NCI-H187 (cell line): ENCODE data around the gene TP53I3.
"Not testable (repeated sequence)": the region's sequence is repeated elsewhere in the genome, so short reads cannot be mapped to it uniquely, and the experiment has no call there.

Experiments
- DNase-seq, 2 experiments: peaks; one replicate each; lab custom pipeline; 2025; lab: John Stamatoyannopoulos, UW

Gene TP53I3

DNA sequence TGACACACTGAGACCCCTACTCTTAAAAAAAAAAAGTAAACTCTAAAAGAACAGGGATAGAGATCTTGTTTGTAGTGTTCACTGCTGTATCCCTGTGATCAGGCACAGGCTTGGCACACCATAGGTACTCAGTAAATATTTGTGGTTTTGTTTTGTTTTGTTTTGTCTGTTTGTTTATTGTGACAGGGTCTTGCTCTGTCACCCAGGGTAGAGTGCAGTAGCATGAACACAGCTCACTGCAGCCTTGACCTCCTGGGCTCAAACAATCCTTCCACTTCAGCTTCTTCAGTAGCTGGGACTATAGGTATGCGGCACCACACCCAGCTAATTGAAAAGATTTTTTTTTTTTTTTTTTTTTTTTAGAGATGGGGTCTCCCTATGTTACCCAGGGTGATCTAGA is 31.7 kb downstream of the TP53I3 start:
- DNase-seq, result no peak

DNA sequence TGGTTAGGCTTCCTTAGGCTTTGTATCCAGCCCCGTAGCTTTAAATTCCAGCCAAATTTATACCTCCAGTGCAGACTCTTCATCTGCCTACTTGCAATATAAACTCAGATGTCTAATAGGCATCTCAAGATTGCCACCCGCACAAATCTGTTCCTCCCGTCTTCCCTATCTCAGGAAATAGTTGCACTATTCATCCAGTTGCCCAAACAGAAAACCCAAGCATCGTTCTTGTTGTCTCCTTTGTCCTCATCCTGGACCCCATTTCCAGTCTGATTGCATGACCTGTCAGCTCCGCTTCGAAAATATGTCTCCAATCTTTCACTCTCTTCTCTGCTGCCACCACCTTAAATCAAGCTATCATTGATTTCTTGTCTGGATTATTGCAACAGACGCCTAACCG is 32.8 kb downstream of the TP53I3 start:
- no peak for DNase-seq

DNA sequence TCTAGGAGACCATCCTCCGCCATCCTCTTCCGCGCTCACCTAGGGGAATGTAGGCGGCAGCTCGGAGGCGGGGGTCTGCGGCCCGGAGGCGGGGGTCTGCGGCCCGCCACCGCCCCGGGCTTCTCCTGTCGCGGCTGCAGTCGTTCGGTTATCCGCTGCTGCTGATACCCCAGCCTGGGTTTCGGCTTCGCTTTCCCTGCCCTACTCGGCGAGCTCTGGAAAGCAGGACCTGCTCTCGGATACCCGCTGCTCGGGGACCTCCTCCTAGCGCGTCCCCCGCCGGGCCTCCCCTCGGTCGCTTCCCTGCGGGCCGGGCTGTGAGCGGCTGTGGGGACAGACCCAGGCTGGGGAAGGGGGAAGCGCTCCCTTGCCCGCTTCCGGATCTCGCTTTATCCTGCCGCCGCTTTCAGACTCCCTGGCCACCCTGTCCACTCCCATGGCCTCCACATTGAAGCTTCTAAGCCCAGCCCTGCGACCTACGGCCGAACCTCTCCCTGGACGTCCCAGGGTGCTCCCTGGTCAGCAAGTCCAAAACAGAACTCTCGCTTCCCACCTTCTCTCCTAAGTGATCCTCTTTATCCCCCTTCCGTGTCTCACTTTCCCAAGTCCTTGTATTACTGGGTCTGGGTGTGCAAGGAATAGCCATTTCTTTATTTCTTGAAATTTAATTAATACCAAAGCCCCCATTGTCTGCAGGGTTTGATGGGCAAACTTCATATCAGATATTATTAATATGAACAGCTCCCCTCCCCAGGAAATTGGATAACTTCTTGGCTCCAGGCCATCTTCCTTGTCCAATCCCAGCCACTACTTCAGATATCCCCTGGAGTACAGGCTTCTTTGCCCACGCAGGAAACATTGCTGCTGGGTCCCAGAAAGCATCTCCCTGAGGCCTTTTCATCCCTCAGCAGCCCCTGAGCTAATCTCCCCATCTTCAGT is 34.3 kb downstream of the TP53I3 start:
- no peak for DNase-seq

DNA sequence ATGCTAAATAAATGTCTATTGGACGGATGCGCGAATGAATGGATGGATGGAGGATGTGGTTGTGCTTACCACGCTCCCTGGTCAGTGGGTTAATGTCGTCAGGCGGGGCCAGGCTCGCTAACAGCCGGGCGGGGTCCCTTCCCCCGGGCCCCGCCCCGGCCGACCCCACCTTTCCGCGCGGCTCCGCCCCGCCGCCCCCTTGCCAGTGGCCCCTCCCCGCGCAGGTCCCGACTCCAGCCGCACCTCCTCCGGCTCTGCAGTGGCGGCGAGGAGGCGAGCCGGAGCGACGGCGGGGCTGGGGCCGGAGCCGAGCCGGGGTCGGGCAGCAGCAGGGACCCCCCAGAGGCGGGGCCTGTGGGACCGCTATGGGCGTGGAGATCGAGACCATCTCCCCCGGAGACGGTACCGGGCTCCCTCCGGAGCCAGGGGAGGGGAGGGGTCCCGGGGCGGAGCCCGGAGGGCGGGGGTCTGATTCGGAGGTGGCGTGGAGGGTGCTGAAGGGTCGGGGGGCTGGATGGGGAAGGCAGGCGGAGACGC is 35.1 kb downstream of the TP53I3 start, which contains the start of gene FKBP1B:
FKBP1B (plus strand) TSS at position 257 of the 537 bp plus-strand sequence; CDS start at position 366, 109 bp downstream.
- DNase-seq, result no peak

DNA sequence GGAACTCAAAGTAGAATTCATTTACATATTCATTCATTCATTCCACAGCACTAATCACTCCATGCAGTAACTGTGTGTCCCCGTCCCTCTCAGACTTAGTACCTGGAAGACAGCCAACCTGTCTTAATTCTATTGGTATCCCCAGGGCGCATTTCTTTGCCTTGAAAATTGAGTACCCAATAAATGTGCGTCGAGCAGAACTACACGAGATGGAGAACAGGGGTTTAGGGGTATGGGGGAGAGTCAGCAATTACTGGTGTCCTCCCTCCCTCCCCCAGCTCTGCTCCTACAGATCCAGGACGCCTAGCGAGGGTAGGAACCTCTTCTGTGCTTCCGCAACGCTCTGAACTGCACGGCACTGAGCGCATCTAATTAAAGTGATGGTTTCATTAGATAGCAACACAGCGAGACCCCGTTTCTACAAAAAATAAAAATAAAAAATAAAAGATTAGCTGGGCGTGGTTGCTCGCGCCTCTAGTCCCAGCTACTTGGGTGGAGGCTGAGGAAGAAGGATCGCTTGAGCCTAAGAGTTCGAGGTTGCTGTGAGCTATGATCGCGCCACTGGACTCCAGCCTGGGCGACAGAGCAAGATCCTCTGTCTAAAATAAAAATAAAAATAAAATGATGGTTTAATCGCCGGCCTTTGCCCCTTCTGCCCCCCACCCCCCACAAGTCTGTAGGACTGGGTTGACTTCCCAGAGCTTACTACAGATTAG is 35.7 kb downstream of the TP53I3 start:
- DNase-seq, result no peak

DNA sequence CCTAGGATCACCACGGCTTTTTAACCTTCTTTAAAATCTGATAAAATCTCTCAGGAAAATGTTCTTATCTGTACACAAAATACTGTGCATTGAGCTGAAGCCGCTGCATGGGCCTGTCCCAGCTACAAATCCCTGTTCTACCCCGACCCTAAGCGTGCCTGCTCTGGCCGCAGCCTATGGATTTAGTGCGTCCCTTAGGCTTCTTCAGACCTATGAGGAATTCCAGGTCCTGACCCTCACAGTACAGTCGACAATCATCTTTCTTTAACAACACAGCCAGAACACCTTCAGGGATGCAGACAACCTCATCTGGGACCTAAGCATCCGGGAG is 37.0 kb downstream of the TP53I3 start:
- DNase-seq, result no peak

DNA sequence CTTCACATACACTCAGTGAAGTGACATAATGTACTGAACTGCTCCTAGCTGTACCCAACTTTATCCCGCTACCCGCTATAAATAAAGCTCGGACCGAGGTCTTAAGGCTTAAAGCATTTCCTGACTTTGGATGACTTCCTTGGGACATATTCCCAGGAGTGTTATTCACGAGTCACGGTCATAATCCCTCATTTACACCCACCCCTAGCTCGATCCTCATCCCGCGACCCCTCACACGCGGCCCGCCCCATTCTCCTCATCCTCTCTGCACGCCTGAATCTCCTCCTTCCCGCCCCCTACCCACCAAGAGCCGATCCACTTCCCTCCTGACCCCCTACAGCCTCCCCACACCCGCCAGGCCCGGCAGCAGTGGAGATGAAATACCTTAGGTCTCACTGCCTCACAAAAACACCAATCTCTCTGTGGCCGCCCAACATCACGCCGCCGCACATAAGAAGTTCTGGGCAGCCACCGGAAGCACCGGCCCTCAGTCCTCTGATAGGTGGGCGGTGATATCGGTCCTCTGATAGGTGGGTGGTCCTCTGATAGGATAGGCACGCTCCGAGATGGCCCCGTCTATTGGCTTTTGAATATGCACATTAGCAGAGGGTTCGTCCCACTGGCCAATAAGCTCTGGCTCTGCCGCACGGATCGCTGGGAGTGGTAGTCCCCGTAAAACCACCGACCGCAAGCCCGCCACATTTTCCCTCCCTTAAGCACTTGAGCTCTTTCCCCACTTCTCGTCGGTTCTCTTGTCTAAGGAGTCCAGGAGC is 37.5 kb downstream of the TP53I3 start, which contains the start of gene WDCP:
WDCP (minus strand) TSS at position 462 of the 773 bp plus-strand sequence. CDS start 7,897 bp downstream, outside the sequence.
- DNase-seq, result peak; percentile 95 to 98

DNA sequence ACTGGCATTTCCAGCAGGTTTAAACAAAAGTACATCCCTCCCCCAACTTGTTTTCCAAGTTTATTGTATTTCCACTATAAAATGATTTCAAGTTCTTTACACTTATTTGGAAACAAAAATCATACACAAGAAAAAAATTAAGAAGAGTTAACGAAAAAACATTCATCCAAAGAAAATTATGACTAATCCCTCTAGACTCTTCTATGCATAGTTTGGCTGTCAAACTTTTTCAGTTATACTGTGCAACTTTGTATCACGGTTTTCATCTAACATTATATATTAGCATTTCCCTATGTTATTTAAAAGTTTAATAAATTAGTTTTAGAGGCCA is 38.1 kb downstream of the TP53I3 start:
- DNase-seq, result no peak

DNA sequence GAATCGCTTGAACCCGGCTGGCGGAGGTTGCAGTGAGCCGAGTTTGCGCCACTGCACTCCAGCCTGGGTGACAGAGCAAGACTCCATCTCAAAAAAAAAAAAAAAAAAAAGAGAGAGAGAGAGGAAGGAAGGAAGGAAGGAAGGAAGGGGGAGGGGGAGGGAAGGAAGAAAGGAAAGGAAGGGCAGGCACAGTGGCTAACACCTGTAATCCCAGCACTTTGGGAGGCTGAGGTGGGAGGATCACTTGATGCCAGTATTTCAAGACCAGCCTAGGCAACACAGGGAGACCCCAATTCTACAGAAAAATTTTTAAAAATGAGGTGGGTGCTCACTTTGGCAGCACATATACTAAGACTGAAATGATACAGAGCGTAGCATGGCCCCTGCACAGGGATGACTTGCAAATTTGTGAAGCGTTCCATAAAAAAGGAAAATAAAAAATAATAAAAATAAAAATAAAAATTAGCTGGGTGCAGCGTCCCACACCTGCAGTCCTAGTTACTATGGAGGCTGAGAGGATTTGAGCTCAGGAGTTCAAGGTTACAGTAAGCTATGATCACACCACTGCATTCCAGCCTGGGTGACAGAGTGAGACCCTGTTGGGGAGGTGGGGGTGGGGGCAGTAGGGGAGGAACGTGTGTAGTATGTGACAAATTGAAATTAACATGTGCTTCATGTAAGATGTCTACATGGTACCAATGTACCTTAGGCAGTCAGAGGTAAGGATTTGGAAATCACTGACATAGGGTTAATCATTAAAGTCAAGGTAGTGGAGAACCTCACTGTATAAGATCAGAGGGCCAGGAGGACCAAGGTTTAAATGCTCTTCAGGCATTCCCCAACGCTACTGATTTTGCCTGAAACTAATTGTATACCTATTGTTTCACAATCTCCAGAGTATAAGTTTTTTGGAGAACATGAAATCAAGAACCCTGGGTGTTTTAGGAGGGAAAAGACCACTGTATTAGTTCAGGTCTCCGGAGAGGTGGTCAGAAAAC is 38.8 kb downstream of the TP53I3 start:
- DNase-seq, result no peak

DNA sequence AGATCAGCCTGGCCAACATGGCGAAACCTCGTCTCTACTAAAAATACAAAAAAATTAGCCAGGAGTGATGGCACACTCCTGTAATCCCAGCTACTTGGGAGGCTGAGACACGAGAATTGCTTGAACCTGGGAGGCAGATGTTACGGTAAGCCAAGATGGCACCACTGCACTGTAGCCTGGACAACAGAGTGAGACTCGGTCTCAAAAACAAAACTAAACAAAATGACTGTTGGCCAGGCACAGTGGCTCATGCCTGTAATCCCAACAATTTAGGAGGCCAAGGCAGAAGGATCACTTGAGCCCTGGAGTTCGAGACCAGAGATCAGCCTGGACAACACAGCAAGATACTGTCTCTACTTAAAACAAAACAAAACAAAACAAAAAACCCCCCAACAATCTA is 41.5 kb downstream of the TP53I3 start:
- DNase-seq, result not testable (repeated sequence)

DNA sequence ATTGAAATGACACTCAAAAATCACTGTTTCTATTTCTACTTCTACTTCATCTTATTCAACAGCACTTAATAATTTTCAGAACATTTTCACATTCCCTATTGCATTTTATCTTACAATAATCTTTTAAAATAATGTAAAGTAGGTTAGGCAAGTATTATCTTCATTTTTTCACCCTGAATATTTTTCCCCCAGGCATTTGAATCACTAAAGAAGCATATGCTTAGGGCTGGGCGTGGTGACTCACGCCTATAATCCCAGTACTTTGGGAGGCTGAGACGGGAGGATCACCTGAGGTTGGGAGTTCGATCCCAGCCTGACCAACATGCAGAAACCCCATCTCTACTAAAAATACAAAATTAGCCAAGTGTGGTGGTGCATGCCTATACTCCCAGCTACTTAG is 44.1 kb downstream of the TP53I3 start:
- no peak for DNase-seq

DNA sequence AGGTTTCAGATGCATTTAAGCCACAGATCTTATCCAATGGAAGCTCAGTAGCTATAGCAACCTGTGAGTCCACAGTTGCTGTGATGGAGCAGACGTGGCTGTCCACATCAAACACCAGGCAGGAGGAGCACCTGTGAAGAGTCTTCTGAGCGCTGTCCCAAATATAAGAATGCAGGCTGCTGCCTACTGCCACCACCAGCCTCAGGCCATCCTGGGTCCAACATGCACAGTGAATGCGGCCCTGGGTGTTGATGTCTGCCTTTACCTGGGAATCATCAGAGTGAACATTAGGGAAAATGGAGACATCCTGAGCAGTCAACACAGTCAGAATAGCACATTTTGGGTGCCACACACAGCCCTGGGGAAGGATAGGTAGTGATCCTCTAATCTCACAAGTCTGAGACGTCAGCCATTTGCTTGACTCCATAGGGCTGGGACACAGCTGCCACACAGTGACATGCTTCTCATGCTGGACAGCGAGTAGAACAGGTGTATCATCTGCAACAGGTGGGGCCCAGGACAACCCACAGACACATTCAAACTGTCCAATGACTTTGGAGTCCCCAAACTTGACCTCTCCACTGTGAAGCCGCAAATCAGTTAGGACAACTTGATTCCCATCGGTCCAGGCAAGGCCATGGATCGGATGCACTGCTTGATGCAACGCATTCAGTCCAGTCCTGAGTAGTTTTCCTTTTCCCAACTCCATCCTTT is 45.7 kb downstream of the TP53I3 start:
- no peak for DNase-seq
